Astrocyte (in vitro differentiated cells and primary cell): ENCODE data around the gene THOC6. TPM values are rescaled to one million over a fixed set of nuclear protein-coding genes. Genes with fewer than 3 reads are reported as not detected.

ENCODE experiments used
- DNase-seq: peaks from one replicate; pipeline ENCODE4 v3.0.0-alpha.2; 2010; ENCODE audit warnings: low read depth
- FAIRE-seq: peaks from 2 replicates; lab custom pipeline; 2011; peaks lifted over from hg19 to GRCh38; lab: Jason Lieb, UNC
- H2AFZ ChIP-seq: 2 replicates; pipeline ENCODE4 v1.6.0; 2012; ENCODE audit warnings: low read depth, low read length, inconsistent platforms
- H3K27ac ChIP-seq: 2 replicates; pipeline ENCODE4 v1.5.1; 2011; ENCODE audit warnings: low read depth, low read length, inconsistent platforms
- H3K27me3 ChIP-seq: 2 replicates; pipeline ENCODE4 v1.6.0; 2011; ENCODE audit warnings: low read length, inconsistent platforms; ENCODE audit not compliant: insufficient read depth
- H3K36me3 ChIP-seq: 2 replicates; pipeline ENCODE4 v1.5.1; 2011; ENCODE audit warnings: low read length, inconsistent platforms; ENCODE audit not compliant: insufficient read depth
- H3K4me1 ChIP-seq: 2 replicates; pipeline ENCODE4 v1.5.1; 2011; ENCODE audit warnings: low read length, inconsistent platforms; ENCODE audit not compliant: insufficient read depth
- H3K4me2 ChIP-seq: 2 replicates; pipeline ENCODE4 v1.6.0; 2012; ENCODE audit warnings: low read length, inconsistent platforms
- H3K4me3 ChIP-seq: 2 replicates; pipeline ENCODE4 v1.5.1; 2011; ENCODE audit warnings: low read depth, mild to moderate bottlenecking, low read length, inconsistent platforms; ENCODE audit not compliant: insufficient read depth
- H3K79me2 ChIP-seq: 2 replicates; pipeline ENCODE4 v1.6.0; 2012; ENCODE audit warnings: mild to moderate bottlenecking, low read length, inconsistent platforms; ENCODE audit not compliant: insufficient read depth
- H3K9ac ChIP-seq: 2 replicates; pipeline ENCODE4 v1.6.0; 2012; ENCODE audit warnings: mild to moderate bottlenecking, low read length, inconsistent platforms
- H3K9me3 ChIP-seq: 2 replicates; pipeline ENCODE4 v1.5.1; 2012; ENCODE audit warnings: low read depth, mild to moderate bottlenecking, low read length, inconsistent platforms; ENCODE audit not compliant: insufficient read depth
- H4K20me1 ChIP-seq: 2 replicates; pipeline ENCODE4 v1.6.0; 2012; ENCODE audit warnings: low read length, inconsistent platforms; ENCODE audit not compliant: insufficient read depth
- H3K27ac Mint-ChIP-seq: one replicate; pipeline ENCODE4 v1.8.0; 2021; ENCODE audit warnings: mild to moderate bottlenecking, mixed read lengths; ENCODE audit not compliant: unreplicated experiment
- H3K27me3 Mint-ChIP-seq: one replicate; pipeline ENCODE4 v1.8.0; 2021; ENCODE audit warnings: low read depth, mixed read lengths; ENCODE audit not compliant: unreplicated experiment
- H3K36me3 Mint-ChIP-seq: one replicate; pipeline ENCODE4 v1.8.0; 2021; ENCODE audit warnings: low read depth, mixed read lengths; ENCODE audit not compliant: unreplicated experiment
- H3K4me1 Mint-ChIP-seq: one replicate; pipeline ENCODE4 v1.8.0; 2021; ENCODE audit warnings: low read depth, mixed read lengths; ENCODE audit not compliant: unreplicated experiment
- H3K4me3 Mint-ChIP-seq: one replicate; pipeline ENCODE4 v1.8.0; 2021; ENCODE audit warnings: mild to moderate bottlenecking, moderate library complexity, mixed read lengths; ENCODE audit not compliant: unreplicated experiment
- H3K9me3 Mint-ChIP-seq: one replicate; pipeline ENCODE4 v1.8.0; 2021; ENCODE audit warnings: mild to moderate bottlenecking, mixed read lengths; ENCODE audit not compliant: unreplicated experiment
- EZH2 ChIP-seq: IDR thresholded peaks from 2 replicates; pipeline ENCODE4 v1.6.1; 2012; ENCODE audit warnings: mild to moderate bottlenecking, low read length, inconsistent platforms; ENCODE audit not compliant: insufficient read depth
- total RNA-seq: library from RNA; stranded (reverse); gene quantifications from 2 replicates; pipeline ENCODE4 v1.2.1, GENCODE V29; 2021
- TF ChIP-seq, protein P1 (sequence below): IDR thresholded peaks from 2 replicates; pipeline ENCODE4 v1.5.1; 2011; ENCODE audit warnings: low read depth, mild to moderate bottlenecking, inconsistent platforms, low read length, moderate library complexity; ENCODE audit not compliant: insufficient read depth

THOC6 gene
- total RNA-seq, 1 donor from 2014 or later, result 22.3 TPM

DNA sequence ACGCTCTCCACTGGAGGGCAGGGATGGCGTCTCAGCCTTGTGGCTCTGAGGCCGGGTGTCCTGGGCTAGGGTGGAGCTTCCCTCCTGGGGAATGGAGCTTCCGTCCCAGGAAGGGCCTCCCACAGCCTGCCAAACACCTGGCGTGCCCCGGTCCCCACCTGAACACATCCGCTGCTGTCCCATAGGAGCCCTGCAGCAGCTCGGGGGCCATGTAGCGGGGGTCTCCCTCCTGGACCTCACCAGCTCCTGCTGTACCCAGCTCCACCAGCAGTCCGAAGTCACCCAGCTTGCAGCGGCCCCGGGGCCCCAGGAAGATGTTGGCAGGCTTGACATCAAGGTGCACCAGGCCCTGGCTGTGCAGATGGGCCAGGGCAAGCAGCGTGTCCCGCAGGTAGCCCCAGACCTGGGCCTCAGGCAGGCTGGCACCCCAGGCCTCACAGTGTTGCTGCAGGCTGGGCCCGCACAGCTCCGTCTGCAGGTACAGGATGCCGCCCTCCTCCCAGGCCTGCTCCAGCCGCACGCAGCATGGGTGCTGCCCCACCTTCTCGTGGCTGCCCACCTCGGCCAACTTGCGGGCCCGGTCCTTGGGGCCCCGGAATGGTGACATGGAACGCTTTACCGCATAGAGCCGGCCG, 48.6 kb upstream of the THOC6 start:
- Mint-ChIP-seq H3K27me3 (peaks cover 14% of the 10 kb centered on the region), H3K4me3 (no peak overlapping the region), H3K4me1 (no peaks in the 10 kb centered on the region), H3K9me3 (no peaks in the 10 kb centered on the region), H3K36me3 (no peaks in the 10 kb centered on the region), H3K27ac (no peak overlapping the region)
- H4K20me1 ChIP-seq, result peaks cover 21% of the 10 kb centered on the region
- H3K27me3 ChIP-seq, result no peaks in the 10 kb centered on the region
- no peak for TF ChIP-seq EZH2
- TF ChIP-seq, protein P1, sequence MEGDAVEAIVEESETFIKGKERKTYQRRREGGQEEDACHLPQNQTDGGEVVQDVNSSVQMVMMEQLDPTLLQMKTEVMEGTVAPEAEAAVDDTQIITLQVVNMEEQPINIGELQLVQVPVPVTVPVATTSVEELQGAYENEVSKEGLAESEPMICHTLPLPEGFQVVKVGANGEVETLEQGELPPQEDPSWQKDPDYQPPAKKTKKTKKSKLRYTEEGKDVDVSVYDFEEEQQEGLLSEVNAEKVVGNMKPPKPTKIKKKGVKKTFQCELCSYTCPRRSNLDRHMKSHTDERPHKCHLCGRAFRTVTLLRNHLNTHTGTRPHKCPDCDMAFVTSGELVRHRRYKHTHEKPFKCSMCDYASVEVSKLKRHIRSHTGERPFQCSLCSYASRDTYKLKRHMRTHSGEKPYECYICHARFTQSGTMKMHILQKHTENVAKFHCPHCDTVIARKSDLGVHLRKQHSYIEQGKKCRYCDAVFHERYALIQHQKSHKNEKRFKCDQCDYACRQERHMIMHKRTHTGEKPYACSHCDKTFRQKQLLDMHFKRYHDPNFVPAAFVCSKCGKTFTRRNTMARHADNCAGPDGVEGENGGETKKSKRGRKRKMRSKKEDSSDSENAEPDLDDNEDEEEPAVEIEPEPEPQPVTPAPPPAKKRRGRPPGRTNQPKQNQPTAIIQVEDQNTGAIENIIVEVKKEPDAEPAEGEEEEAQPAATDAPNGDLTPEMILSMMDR, result no peak
- no peaks in the 10 kb centered on the region for H3K36me3 ChIP-seq
- no peak overlapping the region for H3K9ac ChIP-seq
- DNase-seq, result no peak
- FAIRE-seq, result no peak
- H3K27ac ChIP-seq, result no peak overlapping the region
- H3K4me1 ChIP-seq, result peaks cover 5% of the 10 kb centered on the region
- no peaks in the 10 kb centered on the region for H3K9me3 ChIP-seq
- H3K4me2 ChIP-seq, result no peak overlapping the region
- peaks cover 6% of the 10 kb centered on the region for H3K79me2 ChIP-seq
- H2AFZ ChIP-seq, result no peak overlapping the region
- H3K4me3 ChIP-seq, result no peak overlapping the region

DNA sequence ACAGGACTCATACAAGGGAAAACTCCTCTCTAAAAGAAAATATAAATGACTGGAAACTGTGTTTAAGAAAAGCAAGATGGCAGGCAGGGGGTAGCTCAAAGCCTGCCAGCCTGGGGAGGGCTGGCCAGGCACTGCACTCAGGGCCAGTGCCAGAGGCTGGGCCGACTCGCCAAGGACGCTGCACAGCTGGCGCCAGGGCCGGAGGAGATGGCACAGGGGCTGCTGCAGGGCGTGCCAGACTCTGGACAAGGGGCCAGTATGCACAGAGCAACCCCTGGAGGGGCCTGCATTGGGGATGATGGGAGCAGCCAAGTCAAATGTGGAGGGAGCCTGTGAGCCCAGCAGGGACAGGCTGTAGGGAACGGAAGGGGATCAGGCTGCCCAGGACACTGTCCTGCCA, 47.6 kb upstream of the THOC6 start:
- Histone ChIP-seq H3K27ac (no peak overlapping the region), H3K4me2 (no peak overlapping the region), H3K9ac (no peak overlapping the region), H3K79me2 (peaks cover 6% of the 10 kb centered on the region), H2AFZ (no peak overlapping the region), H3K27me3 (no peaks in the 10 kb centered on the region), H3K9me3 (no peaks in the 10 kb centered on the region), H4K20me1 (peaks cover 13% of the 10 kb centered on the region), H3K36me3 (no peaks in the 10 kb centered on the region), H3K4me3 (no peak overlapping the region), H3K4me1 (peaks cover 13% of the 10 kb centered on the region)
- H3K9me3 Mint-ChIP-seq, result no peaks in the 10 kb centered on the region
- H3K27me3 Mint-ChIP-seq, result peaks cover 14% of the 10 kb centered on the region
- DNase-seq (no peak), FAIRE-seq (no peak)
- no peaks in the 10 kb centered on the region for H3K4me1 Mint-ChIP-seq
- H3K36me3 Mint-ChIP-seq, result no peaks in the 10 kb centered on the region
- no peak overlapping the region for H3K27ac Mint-ChIP-seq
- TF ChIP-seq EZH2, result no peak
- no peak overlapping the region for H3K4me3 Mint-ChIP-seq

DNA sequence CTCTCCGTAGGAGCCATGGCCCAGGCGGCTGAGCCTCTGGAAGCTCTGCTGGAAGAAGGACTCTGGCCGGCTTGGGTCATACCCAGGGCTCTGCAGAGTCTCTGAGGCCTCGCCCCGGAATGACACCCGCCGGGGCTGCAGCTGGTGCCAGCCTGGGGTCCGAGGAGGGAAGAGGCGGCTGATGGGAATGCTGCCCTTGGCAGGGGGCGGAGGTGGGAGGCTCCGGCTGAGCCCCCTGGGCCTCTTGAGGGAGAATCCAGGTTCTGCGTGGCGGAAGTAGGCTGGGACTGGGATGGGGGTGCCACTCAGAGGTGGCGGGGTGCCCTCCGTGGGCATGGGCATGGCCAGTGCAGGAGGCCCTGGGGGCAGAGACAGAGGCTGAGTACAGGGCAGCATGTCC, 47.2 kb upstream of the THOC6 start:
- H3K36me3 ChIP-seq, result no peaks in the 10 kb centered on the region
- H3K4me1 Mint-ChIP-seq, result peaks cover 1% of the 10 kb centered on the region
- no peak overlapping the region for H3K27ac Mint-ChIP-seq
- no peak overlapping the region for H3K4me3 ChIP-seq
- H3K9ac ChIP-seq, result no peak overlapping the region
- H3K27me3 Mint-ChIP-seq, result peaks cover 14% of the 10 kb centered on the region
- peaks cover 6% of the 10 kb centered on the region for H3K79me2 ChIP-seq
- H2AFZ ChIP-seq, result no peak overlapping the region
- DNase-seq (no peak), FAIRE-seq (no peak)
- H3K9me3 Mint-ChIP-seq, result no peaks in the 10 kb centered on the region
- H4K20me1 ChIP-seq, result peaks cover 11% of the 10 kb centered on the region
- no peak overlapping the region for H3K4me2 ChIP-seq
- no peaks in the 10 kb centered on the region for H3K27me3 ChIP-seq
- no peak overlapping the region for H3K4me3 Mint-ChIP-seq
- no peaks in the 10 kb centered on the region for H3K36me3 Mint-ChIP-seq
- no peak overlapping the region for H3K27ac ChIP-seq
- peaks cover 17% of the 10 kb centered on the region for H3K4me1 ChIP-seq
- no peaks in the 10 kb centered on the region for H3K9me3 ChIP-seq
- TF ChIP-seq, protein P1, result no peak
- no peak for TF ChIP-seq EZH2
